GM23338 (cell line): Measurements from ENCODE around the gene FBLIM1. TPM values are rescaled to one million over a fixed set of nuclear protein-coding genes. Genes with fewer than 3 reads are reported as not detected.

Experiments
- ATAC-seq: fragments of 200-7000 bp; cut with Tn5 transposase; 3 replicates; pipeline ENCODE4 v1.9.1; 2020
- DNase-seq: peaks from one replicate; pipeline ENCODE4 v3.0.0-alpha.2; 2015; ENCODE audit warnings: low spot score
- H2AFZ ChIP-seq: fragments of 200-600 bp; sonication (generic); 2 replicates; pipeline ENCODE4 v1.8.0; 2016; ENCODE audit warnings: antibody characterized with exemption, mild to moderate bottlenecking, moderate library complexity
- H3F3A ChIP-seq: fragments of 200-600 bp; sonication (generic); replicated peaks from 2 replicates; pipeline ENCODE4 v1.8.0; 2017; ENCODE audit warnings: antibody characterized with exemption, mixed run types, low read depth
- H3K27ac ChIP-seq: fragments of 200-600 bp; sonication (generic); 2 replicates; pipeline ENCODE4 v1.6.1; 2016; ENCODE audit warnings: low read depth
- H3K27me3 ChIP-seq: fragments of 200-600 bp; sonication (generic); 2 replicates; pipeline ENCODE4 v1.8.0; 2016; ENCODE audit warnings: mild to moderate bottlenecking, mixed run types, moderate library complexity; ENCODE audit not compliant: insufficient read depth
- H3K36me3 ChIP-seq: fragments of 200-600 bp; sonication (generic); 2 replicates; pipeline ENCODE4 v1.8.0; 2016; ENCODE audit warnings: mild to moderate bottlenecking; ENCODE audit not compliant: insufficient read depth
- H3K4me1 ChIP-seq: fragments of 200-600 bp; sonication (generic); 2 replicates; pipeline ENCODE4 v1.8.0; 2016; ENCODE audit warnings: mild to moderate bottlenecking, moderate library complexity; ENCODE audit not compliant: insufficient read depth
- H3K4me2 ChIP-seq: fragments of 200-600 bp; sonication (generic); 2 replicates; pipeline ENCODE4 v1.7.1; 2017; ENCODE audit warnings: mixed run types
- H3K4me3 ChIP-seq: fragments of 200-600 bp; sonication (generic); 2 replicates; pipeline ENCODE4 v1.6.1; 2016; ENCODE audit warnings: mixed run types
- H3K79me2 ChIP-seq: fragments of 200-600 bp; sonication (generic); replicated peaks from 2 replicates; pipeline ENCODE4 v1.8.0; 2017; ENCODE audit warnings: mild to moderate bottlenecking; ENCODE audit not compliant: insufficient read depth
- H3K9me2 ChIP-seq: fragments of 200-600 bp; sonication (generic); 2 replicates; pipeline ENCODE4 v1.8.0; 2017; ENCODE audit not compliant: insufficient read depth
- H4K20me1 ChIP-seq: fragments of 200-600 bp; sonication (generic); replicated peaks from 2 replicates; pipeline ENCODE4 v1.8.0; 2017; ENCODE audit warnings: mild to moderate bottlenecking; ENCODE audit not compliant: insufficient read depth
- H3K27ac Mint-ChIP-seq: 2 replicates; pipeline ENCODE4 v1.8.0; 2020; ENCODE audit warnings: inconsistent platforms, mild to moderate bottlenecking, moderate library complexity, mixed read lengths
- H3K27me3 Mint-ChIP-seq: 3 replicates; pipeline ENCODE4 v1.8.0; 2022; ENCODE audit warnings: low read depth, mild to moderate bottlenecking, moderate library complexity, mixed read lengths, inconsistent platforms; ENCODE audit not compliant: insufficient read depth, poor library complexity
- H3K36me3 Mint-ChIP-seq: 3 replicates; pipeline ENCODE4 v1.8.0; 2021; ENCODE audit warnings: low read depth, mild to moderate bottlenecking, inconsistent platforms, moderate library complexity, mixed read lengths
- H3K4me1 Mint-ChIP-seq: 3 replicates; pipeline ENCODE4 v1.8.0; 2020; ENCODE audit warnings: mild to moderate bottlenecking, inconsistent platforms, mixed read lengths
- H3K4me3 Mint-ChIP-seq: 3 replicates; pipeline ENCODE4 v1.8.0; 2021; ENCODE audit warnings: moderate library complexity, mild to moderate bottlenecking, inconsistent platforms, mixed read lengths
- H3K9me3 Mint-ChIP-seq: 3 replicates; pipeline ENCODE4 v1.8.0; 2020; ENCODE audit warnings: moderate library complexity, mild to moderate bottlenecking, inconsistent platforms, mixed read lengths
- CREB1 ChIP-seq: fragments of 250-450 bp; sonication (Bioruptor Pico); IDR thresholded peaks from 2 replicates; pipeline ENCODE4 v1.5.0; 2020; ENCODE audit warnings: low read depth, mild to moderate bottlenecking, moderate library complexity
- EZH2 ChIP-seq: fragments of 200-600 bp; sonication (generic); IDR thresholded peaks from one replicate; pipeline ENCODE4 v1.8.0; 2017; ENCODE audit warnings: antibody characterized with exemption, mild to moderate bottlenecking, low read depth; ENCODE audit not compliant: unreplicated experiment
- EZH2phosphoT487 ChIP-seq: fragments of 200-600 bp; sonication (generic); IDR thresholded peaks from one replicate; pipeline ENCODE4 v1.8.1; 2018; ENCODE audit warnings: antibody characterized with exemption; ENCODE audit not compliant: unreplicated experiment
- JUNB ChIP-seq: IDR thresholded peaks from one replicate; pipeline ENCODE4 v1.6.1; 2016; ENCODE audit warnings: antibody characterized with exemption; ENCODE audit not compliant: unreplicated experiment
- NANOG ChIP-seq: IDR thresholded peaks from 2 replicates; pipeline ENCODE4 v1.6.1; 2016; ENCODE audit warnings: antibody characterized with exemption, borderline replicate concordance
- POLR2AphosphoS5 ChIP-seq: IDR thresholded peaks from 2 replicates; pipeline ENCODE4 v1.6.1; 2016; ENCODE audit warnings: antibody characterized with exemption, low read depth
- STAT1 ChIP-seq: IDR thresholded peaks from one replicate; pipeline ENCODE4 v1.6.1; 2016; ENCODE audit warnings: antibody characterized with exemption; ENCODE audit not compliant: unreplicated experiment
- ZNF114 ChIP-seq: fragments of 250-450 bp; sonication (Bioruptor Pico); IDR thresholded peaks from 2 replicates; pipeline ENCODE4 v1.5.0; 2020; ENCODE audit warnings: mild to moderate bottlenecking, moderate library complexity
- ZNF331 ChIP-seq: fragments of 250-450 bp; sonication (Bioruptor Pico); IDR thresholded peaks from 2 replicates; pipeline ENCODE4 v1.5.0; 2020; ENCODE audit warnings: low read depth, mild to moderate bottlenecking, moderate library complexity
- polyA plus RNA-seq: library from polyadenylated mRNA; unstranded; fragments of >200 nt; fragmentation: Nextera tagmentation; extraction: Ambion mirVana; gene quantifications from 2 replicates; pipeline ENCODE4 v1.2.1, GENCODE V29; 2016
- total RNA-seq: library from RNA; depleted of rRNA; stranded (reverse); fragments of >200 nt; shearing (Covaris generic); gene quantifications from 2 replicates; pipeline ENCODE4 v1.2.3, GENCODE V29; 2014
- TF ChIP-seq, protein P1 (sequence below), 2 experiments: fragments of 200-600 bp in 1 of 2; sonication (generic) in 1 of 2; conservative IDR thresholded peaks; 2 replicates each; pipeline versions ENCODE4 v1.5.1 to v1.6.1; 2016 to 2017; ENCODE audit warnings: antibody characterized with exemption in 2 of 2, low read depth in 2 of 2, mild to moderate bottlenecking in 2 of 2, moderate library complexity in 1 of 2
- TF ChIP-seq, protein P2 (sequence below): IDR thresholded peaks from 2 replicates; pipeline ENCODE4 v1.6.1; 2016; ENCODE audit warnings: antibody characterized with exemption
- TF ChIP-seq, protein P3 (sequence below): fragments of 250-450 bp; sonication (Bioruptor Pico); IDR thresholded peaks from 2 replicates; pipeline ENCODE4 v1.5.0; 2020; ENCODE audit warnings: mild to moderate bottlenecking, moderate library complexity

Gene FBLIM1
- total and polyA plus RNA-seq, 2 experiments from 2014 or later = 41.7 to 81.7 TPM

DNA sequence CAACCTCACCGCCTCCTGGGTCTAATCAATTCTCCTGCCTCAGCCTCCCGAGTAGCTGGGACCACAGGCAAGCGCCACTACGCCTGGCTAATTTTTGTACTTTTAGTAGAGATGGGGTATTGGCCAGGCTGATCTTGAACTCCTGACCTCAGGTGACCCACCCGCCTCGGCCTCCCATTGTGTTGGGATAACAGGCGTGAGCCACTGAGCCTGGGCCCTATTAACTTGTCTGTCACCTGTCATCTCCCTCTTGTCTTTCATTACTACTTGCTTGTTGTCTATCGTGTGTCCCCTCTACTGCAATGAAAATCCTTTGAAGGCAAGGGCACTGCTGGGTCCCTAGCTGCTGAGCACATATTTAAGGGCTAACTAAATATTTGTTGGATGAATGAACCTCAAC is 45.5 kb downstream of the FBLIM1 start (continued):
- TF ChIP-seq, protein P1, sequence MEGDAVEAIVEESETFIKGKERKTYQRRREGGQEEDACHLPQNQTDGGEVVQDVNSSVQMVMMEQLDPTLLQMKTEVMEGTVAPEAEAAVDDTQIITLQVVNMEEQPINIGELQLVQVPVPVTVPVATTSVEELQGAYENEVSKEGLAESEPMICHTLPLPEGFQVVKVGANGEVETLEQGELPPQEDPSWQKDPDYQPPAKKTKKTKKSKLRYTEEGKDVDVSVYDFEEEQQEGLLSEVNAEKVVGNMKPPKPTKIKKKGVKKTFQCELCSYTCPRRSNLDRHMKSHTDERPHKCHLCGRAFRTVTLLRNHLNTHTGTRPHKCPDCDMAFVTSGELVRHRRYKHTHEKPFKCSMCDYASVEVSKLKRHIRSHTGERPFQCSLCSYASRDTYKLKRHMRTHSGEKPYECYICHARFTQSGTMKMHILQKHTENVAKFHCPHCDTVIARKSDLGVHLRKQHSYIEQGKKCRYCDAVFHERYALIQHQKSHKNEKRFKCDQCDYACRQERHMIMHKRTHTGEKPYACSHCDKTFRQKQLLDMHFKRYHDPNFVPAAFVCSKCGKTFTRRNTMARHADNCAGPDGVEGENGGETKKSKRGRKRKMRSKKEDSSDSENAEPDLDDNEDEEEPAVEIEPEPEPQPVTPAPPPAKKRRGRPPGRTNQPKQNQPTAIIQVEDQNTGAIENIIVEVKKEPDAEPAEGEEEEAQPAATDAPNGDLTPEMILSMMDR (conservative IDR thresholded peaks at IDR 0.05; ENCODE audit: low read depth in 2 of 2) = no peak

DNA sequence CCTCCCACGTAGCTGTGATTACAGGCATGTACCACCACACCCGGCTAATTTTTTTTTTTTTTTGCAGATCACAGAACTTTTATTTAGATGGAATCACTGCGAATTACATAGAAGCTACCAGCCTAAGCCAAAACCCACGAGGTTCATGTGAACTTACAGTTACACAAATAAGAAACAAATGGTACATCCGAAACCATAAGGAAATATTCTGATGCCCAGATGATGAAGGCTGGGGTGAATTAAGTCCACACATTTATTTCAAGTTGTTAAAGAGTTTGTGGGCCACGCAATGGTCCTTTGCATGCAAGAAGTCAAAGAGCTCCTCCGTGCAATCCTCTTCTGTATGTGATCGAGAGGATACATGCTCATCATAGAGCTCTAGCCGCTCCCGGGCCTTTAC is 48.5 kb downstream of the FBLIM1 start:
- DNase-seq (no peak), ATAC-seq (no peak)
- H3F3A ChIP-seq = 0 out of 2 replicates have a peak, but pooled peaks cover 6% of the 10 kb centered on the region
- H3K27me3 Mint-ChIP-seq = peaks cover 11% of the 10 kb centered on the region
- H3K4me2 ChIP-seq = no peak overlapping the region
- no peak overlapping the region for H3K4me3 Mint-ChIP-seq
- peaks cover 6% of the 10 kb centered on the region for H3K4me1 Mint-ChIP-seq
- no peaks in the 10 kb centered on the region for H3K4me1 ChIP-seq
- H3K27me3 ChIP-seq = no peaks in the 10 kb centered on the region
- no peaks in the 10 kb centered on the region for H3K9me3 Mint-ChIP-seq
- H3K36me3 Mint-ChIP-seq = no peaks in the 10 kb centered on the region
- no peaks in the 10 kb centered on the region for H3K79me2 ChIP-seq
- no peak overlapping the region for H2AFZ ChIP-seq
- H3K27ac Mint-ChIP-seq = no peak overlapping the region
- no peaks in the 10 kb centered on the region for H4K20me1 ChIP-seq
- no peak overlapping the region for H3K4me3 ChIP-seq
- H3K27ac ChIP-seq = no peak overlapping the region
- H3K9me2 ChIP-seq = no peaks in the 10 kb centered on the region
- no peaks in the 10 kb centered on the region for H3K36me3 ChIP-seq
- TF ChIP-seq ZNF331 (CRISPR knock-in tag) (no peak), ZNF114 (CRISPR knock-in tag) (no peak), NANOG (no peak), STAT1 (no peak), EZH2 (no peak), JUNB (no peak), CREB1 (CRISPR knock-in tag) (no peak), POLR2AphosphoS5 (no peak), EZH2phosphoT487 (no peak)
- TF ChIP-seq, protein P2, sequence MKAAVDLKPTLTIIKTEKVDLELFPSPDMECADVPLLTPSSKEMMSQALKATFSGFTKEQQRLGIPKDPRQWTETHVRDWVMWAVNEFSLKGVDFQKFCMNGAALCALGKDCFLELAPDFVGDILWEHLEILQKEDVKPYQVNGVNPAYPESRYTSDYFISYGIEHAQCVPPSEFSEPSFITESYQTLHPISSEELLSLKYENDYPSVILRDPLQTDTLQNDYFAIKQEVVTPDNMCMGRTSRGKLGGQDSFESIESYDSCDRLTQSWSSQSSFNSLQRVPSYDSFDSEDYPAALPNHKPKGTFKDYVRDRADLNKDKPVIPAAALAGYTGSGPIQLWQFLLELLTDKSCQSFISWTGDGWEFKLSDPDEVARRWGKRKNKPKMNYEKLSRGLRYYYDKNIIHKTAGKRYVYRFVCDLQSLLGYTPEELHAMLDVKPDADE = no peak
- TF ChIP-seq, protein P3, sequence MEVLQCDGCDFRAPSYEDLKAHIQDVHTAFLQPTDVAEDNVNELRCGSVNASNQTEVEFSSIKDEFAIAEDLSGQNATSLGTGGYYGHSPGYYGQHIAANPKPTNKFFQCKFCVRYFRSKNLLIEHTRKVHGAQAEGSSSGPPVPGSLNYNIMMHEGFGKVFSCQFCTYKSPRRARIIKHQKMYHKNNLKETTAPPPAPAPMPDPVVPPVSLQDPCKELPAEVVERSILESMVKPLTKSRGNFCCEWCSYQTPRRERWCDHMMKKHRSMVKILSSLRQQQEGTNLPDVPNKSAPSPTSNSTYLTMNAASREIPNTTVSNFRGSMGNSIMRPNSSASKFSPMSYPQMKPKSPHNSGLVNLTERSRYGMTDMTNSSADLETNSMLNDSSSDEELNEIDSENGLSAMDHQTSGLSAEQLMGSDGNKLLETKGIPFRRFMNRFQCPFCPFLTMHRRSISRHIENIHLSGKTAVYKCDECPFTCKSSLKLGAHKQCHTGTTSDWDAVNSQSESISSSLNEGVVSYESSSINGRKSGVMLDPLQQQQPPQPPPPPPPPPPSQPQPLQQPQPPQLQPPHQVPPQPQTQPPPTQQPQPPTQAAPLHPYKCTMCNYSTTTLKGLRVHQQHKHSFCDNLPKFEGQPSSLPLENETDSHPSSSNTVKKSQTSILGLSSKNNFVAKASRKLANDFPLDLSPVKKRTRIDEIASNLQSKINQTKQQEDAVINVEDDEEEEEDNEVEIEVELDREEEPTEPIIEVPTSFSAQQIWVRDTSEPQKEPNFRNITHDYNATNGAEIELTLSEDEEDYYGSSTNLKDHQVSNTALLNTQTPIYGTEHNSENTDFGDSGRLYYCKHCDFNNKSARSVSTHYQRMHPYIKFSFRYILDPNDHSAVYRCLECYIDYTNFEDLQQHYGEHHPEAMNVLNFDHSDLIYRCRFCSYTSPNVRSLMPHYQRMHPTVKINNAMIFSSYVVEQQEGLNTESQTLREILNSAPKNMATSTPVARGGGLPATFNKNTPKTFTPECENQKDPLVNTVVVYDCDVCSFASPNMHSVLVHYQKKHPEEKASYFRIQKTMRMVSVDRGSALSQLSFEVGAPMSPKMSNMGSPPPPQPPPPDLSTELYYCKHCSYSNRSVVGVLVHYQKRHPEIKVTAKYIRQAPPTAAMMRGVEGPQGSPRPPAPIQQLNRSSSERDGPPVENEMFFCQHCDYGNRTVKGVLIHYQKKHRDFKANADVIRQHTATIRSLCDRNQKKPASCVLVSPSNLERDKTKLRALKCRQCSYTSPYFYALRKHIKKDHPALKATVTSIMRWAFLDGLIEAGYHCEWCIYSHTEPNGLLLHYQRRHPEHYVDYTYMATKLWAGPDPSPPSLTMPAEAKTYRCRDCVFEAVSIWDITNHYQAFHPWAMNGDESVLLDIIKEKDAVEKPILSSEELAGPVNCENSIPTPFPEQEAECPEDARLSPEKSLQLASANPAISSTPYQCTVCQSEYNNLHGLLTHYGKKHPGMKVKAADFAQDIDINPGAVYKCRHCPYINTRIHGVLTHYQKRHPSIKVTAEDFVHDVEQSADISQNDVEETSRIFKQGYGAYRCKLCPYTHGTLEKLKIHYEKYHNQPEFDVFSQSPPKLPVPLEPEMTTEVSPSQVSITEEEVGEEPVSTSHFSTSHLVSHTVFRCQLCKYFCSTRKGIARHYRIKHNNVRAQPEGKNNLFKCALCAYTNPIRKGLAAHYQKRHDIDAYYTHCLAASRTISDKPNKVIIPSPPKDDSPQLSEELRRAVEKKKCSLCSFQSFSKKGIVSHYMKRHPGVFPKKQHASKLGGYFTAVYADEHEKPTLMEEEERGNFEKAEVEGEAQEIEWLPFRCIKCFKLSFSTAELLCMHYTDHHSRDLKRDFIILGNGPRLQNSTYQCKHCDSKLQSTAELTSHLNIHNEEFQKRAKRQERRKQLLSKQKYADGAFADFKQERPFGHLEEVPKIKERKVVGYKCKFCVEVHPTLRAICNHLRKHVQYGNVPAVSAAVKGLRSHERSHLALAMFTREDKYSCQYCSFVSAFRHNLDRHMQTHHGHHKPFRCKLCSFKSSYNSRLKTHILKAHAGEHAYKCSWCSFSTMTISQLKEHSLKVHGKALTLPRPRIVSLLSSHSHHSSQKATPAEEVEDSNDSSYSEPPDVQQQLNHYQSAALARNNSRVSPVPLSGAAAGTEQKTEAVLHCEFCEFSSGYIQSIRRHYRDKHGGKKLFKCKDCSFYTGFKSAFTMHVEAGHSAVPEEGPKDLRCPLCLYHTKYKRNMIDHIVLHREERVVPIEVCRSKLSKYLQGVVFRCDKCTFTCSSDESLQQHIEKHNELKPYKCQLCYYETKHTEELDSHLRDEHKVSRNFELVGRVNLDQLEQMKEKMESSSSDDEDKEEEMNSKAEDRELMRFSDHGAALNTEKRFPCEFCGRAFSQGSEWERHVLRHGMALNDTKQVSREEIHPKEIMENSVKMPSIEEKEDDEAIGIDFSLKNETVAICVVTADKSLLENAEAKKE = no peak
- TF ChIP-seq, protein P1 (conservative IDR thresholded peaks at IDR 0.05; ENCODE audit: low read depth in 2 of 2) = no peak
